Hepatocyte (in vitro differentiated cells): ENCODE results near the gene UBE2QL1. TPM values are rescaled to one million over a fixed set of nuclear protein-coding genes. Genes with fewer than 3 reads are reported as not detected.

Experiments used
- DNase-seq: peaks from one replicate; pipeline ENCODE4 v3.0.0-alpha.2; 2016; ENCODE audit warnings: low spot score
- H2AFZ ChIP-seq: fragments of 200-600 bp; sonication (generic); 2 replicates; pipeline ENCODE4 v1.6.0; 2016; ENCODE audit warnings: antibody characterized with exemption, mild to moderate bottlenecking
- H3K27ac ChIP-seq: fragments of 200-600 bp; sonication (generic); 2 replicates; pipeline ENCODE4 v1.5.1; 2016; ENCODE audit warnings: mild to moderate bottlenecking
- H3K27me3 ChIP-seq: fragments of 200-600 bp; sonication (generic); 2 replicates; pipeline ENCODE4 v1.6.1; 2016
- H3K36me3 ChIP-seq: fragments of 200-600 bp; sonication (generic); replicated peaks from 2 replicates; pipeline ENCODE4 v1.5.1; 2016; ENCODE audit warnings: low read depth; ENCODE audit not compliant: insufficient read depth
- H3K4me1 ChIP-seq: fragments of 200-600 bp; sonication (generic); 2 replicates; pipeline ENCODE4 v1.5.1; 2016; ENCODE audit warnings: mild to moderate bottlenecking, moderate library complexity; ENCODE audit not compliant: insufficient read depth
- H3K4me2 ChIP-seq: fragments of 200-600 bp; sonication (generic); 2 replicates; pipeline ENCODE4 v1.6.0; 2016
- H3K4me3 ChIP-seq: fragments of 200-600 bp; sonication (generic); 2 replicates; pipeline ENCODE4 v1.5.1; 2016; ENCODE audit warnings: mild to moderate bottlenecking
- H3K79me2 ChIP-seq: fragments of 200-600 bp; sonication (generic); 2 replicates; pipeline ENCODE4 v1.6.0; 2017; ENCODE audit warnings: mild to moderate bottlenecking
- H3K9me2 ChIP-seq: fragments of 200-600 bp; sonication (generic); replicated peaks from 2 replicates; pipeline ENCODE4 v1.6.0; 2017; ENCODE audit warnings: mild to moderate bottlenecking; ENCODE audit not compliant: insufficient read depth
- H3K9me3 ChIP-seq: fragments of 200-600 bp; sonication (generic); 2 replicates; pipeline ENCODE4 v1.5.1; 2016; ENCODE audit warnings: low read depth, mild to moderate bottlenecking
- H4K20me1 ChIP-seq: fragments of 200-600 bp; sonication (generic); 2 replicates; pipeline ENCODE4 v1.6.0; 2016; ENCODE audit warnings: mild to moderate bottlenecking; ENCODE audit not compliant: insufficient read depth, poor library complexity, severe bottlenecking
- CTCF ChIP-seq: fragments of 200-600 bp; sonication (generic); IDR thresholded peaks from 2 replicates; pipeline ENCODE4 v1.5.1; 2016; ENCODE audit warnings: antibody characterized with exemption, mild to moderate bottlenecking; ENCODE audit not compliant: poor library complexity
- EZH2 ChIP-seq: fragments of 200-600 bp; sonication (generic); IDR thresholded peaks from 2 replicates; pipeline ENCODE4 v1.6.1; 2016; ENCODE audit warnings: antibody characterized with exemption, mild to moderate bottlenecking, borderline replicate concordance
- EZH2phosphoT487 ChIP-seq: fragments of 200-600 bp; sonication (generic); IDR thresholded peaks from one replicate; pipeline ENCODE4 v1.6.1; 2018; ENCODE audit warnings: antibody characterized with exemption, mild to moderate bottlenecking, low read depth, moderate library complexity; ENCODE audit not compliant: unreplicated experiment, severe bottlenecking
- WGBS: methylation state at CpG from one replicate; pipeline ENCODE4 v1.1.6; 2016; ENCODE audit warnings: low lambda C conversion rate; ENCODE audit errors: missing lambda C conversion rate; 5-methylcytosine and 5-hydroxymethylcytosine counted together
- polyA plus RNA-seq: library from polyadenylated mRNA; unstranded; fragments of >200 nt; fragmentation: Nextera tagmentation; extraction: Ambion mirVana; gene quantifications from 2 replicates; pipeline ENCODE4 v1.2.1, GENCODE V29; 2016
- total RNA-seq: library from RNA; depleted of rRNA; stranded (reverse); fragments of >200 nt; gene quantifications from 2 replicates; pipeline ENCODE4 v1.2.3, GENCODE V29; 2014

UBE2QL1 gene
- total and polyA plus RNA-seq, 2 experiments from 2014 or later, result 0.17 TPM; not detected in 1

- peaks cover 3% of the 10 kb centered on the region for H3K27me3 ChIP-seq
- no peaks in the 10 kb centered on the region for H4K20me1 ChIP-seq
- no peak overlapping the region for H3K4me2 ChIP-seq
- no peaks in the 10 kb centered on the region for H3K36me3 ChIP-seq
- no peak overlapping the region for H3K4me3 ChIP-seq
- no peaks in the 10 kb centered on the region for H3K9me2 ChIP-seq
- no peak overlapping the region for H2AFZ ChIP-seq
- no peak for TF ChIP-seq EZH2
- no peak for TF ChIP-seq EZH2phosphoT487
- TF ChIP-seq CTCF, result no peak
- H3K4me1 ChIP-seq, result no peaks in the 10 kb centered on the region
- WGBS, result 94% methylated on average over 9 of the region's 9 CpGs
- H3K27ac ChIP-seq, result no peak overlapping the region
- no peaks in the 10 kb centered on the region for H3K79me2 ChIP-seq
- DNase-seq, result no peak
- H3K9me3 ChIP-seq, result no peaks in the 10 kb centered on the region
Measured at GRCh38 chr5:6493681-6494454, 45.2 kb downstream of the UBE2QL1 start.

GRCh38 chr5:6494939-6495338, 46.3 kb downstream of the UBE2QL1 start:
- Histone ChIP-seq H3K27me3 (peaks cover 3% of the 10 kb centered on the region), H3K9me2 (no peaks in the 10 kb centered on the region), H3K4me1 (no peaks in the 10 kb centered on the region), H2AFZ (no peak overlapping the region), H4K20me1 (no peaks in the 10 kb centered on the region), H3K27ac (peak overlapping the region; percentile 30), H3K9me3 (no peaks in the 10 kb centered on the region), H3K79me2 (no peaks in the 10 kb centered on the region), H3K36me3 (no peaks in the 10 kb centered on the region), H3K4me2 (no peak overlapping the region), H3K4me3 (no peak overlapping the region)
- 68% methylated on average over 5 of the region's 5 CpGs for WGBS
- TF ChIP-seq EZH2phosphoT487 (no peak), CTCF (no peak), EZH2 (no peak)
- no peak for DNase-seq

- Histone ChIP-seq H3K27me3 (peaks cover 3% of the 10 kb centered on the region), H3K36me3 (no peaks in the 10 kb centered on the region), H3K9me2 (no peaks in the 10 kb centered on the region), H3K4me2 (no peak overlapping the region), H3K9me3 (no peaks in the 10 kb centered on the region), H3K27ac (peak overlapping the region; percentile 30), H3K4me1 (no peaks in the 10 kb centered on the region), H2AFZ (no peak overlapping the region), H4K20me1 (no peaks in the 10 kb centered on the region), H3K4me3 (no peak overlapping the region), H3K79me2 (no peaks in the 10 kb centered on the region)
- TF ChIP-seq CTCF (no peak), EZH2 (no peak), EZH2phosphoT487 (no peak)
- no peak for DNase-seq
- 67% methylated on average over 8 of the region's 8 CpGs for WGBS
Measured at GRCh38 chr5:6495433-6496206, 47.0 kb downstream of the UBE2QL1 start.
